Kidney (tissue), 22 donors: ENCODE data around the gene ANKAR. TPM values are rescaled to one million over a fixed set of nuclear protein-coding genes. Genes with fewer than 3 reads are reported as not detected.

Source experiments
- DNase-seq, 5 donors: peaks; one replicate each; pipeline ENCODE4 v3.0.0-alpha.2; 2013 to 2020
- FAIRE-seq: peaks from 2 replicates; lab custom pipeline; 2012; peaks lifted over from hg19 to GRCh38; lab: Jason Lieb, UNC
- H3K27ac ChIP-seq, 2 donors: one replicate each; pipeline ENCODE4 v1.7.0; 2013; ENCODE audit warnings: low read depth in 2 of 2, low read length in 2 of 2, inconsistent platforms in 1 of 2
- H3K27me3 ChIP-seq: one replicate; pipeline ENCODE4 v1.7.1; 2013; ENCODE audit warnings: low read length, inconsistent platforms; ENCODE audit not compliant: control insufficient read depth, insufficient read depth
- H3K36me3 ChIP-seq, 3 donors: one replicate each; pipeline versions ENCODE4 v1.7.0 to v1.7.1; 2013; ENCODE audit warnings: low read length in 3 of 3, control low read depth in 1 of 3, inconsistent platforms in 1 of 3; ENCODE audit not compliant: insufficient read depth in 3 of 3, control insufficient read depth in 2 of 3
- H3K4me1 ChIP-seq, 3 donors: one replicate each; pipeline versions ENCODE4 v1.7.0 to v1.7.1; 2013; ENCODE audit warnings: low read length in 3 of 3, inconsistent platforms in 1 of 3, low read depth in 1 of 3; ENCODE audit not compliant: control insufficient read depth in 2 of 3, insufficient read depth in 2 of 3
- H3K4me3 ChIP-seq, 3 donors: one replicate each; pipeline versions ENCODE4 v1.7.0 to v1.8.1; 2013; ENCODE audit warnings: low read length in 3 of 3, control low read depth in 1 of 3, inconsistent platforms in 1 of 3
- H3K9ac ChIP-seq, 3 donors: one replicate each; pipeline versions ENCODE4 v1.7.0 to v1.7.1; 2013; ENCODE audit warnings: low read length in 3 of 3, control low read depth in 1 of 3, inconsistent platforms in 1 of 3
- H3K9me3 ChIP-seq, 3 donors: one replicate each; pipeline versions ENCODE4 v1.7.0 to v1.7.1; 2013; ENCODE audit warnings: low read length in 3 of 3, control low read depth in 1 of 3, inconsistent platforms in 1 of 3; ENCODE audit not compliant: control insufficient read depth in 2 of 3, insufficient read depth in 1 of 3
- intact Hi-C: fragments of 100-400 bp; cut with DNase I; formaldehyde crosslinking; loops from one replicate; pipeline ENCODE4 v1.11.1; 2022
- long read RNA-seq, 10 donors: library from polyadenylated mRNA in 1 of 10; unstranded in 1 of 10; transcript quantifications; one replicate each; pipeline ENCODE4 v2.0.0 and lab custom pipeline, GENCODE V29; 2021 to 2026
- polyA plus RNA-seq: library from polyadenylated mRNA; stranded (reverse); fragments of 350-450 nt; fragmentation: Illumina TruSeq; extraction: RNeasy Lipid Tissue Mini Kit (QIAGEN cat#74804); gene quantifications from one replicate; pipeline ENCODE4 v1.2.3, GENCODE V29; 2014; ENCODE audit warnings: low read depth, low replicate concordance; ENCODE audit not compliant: insufficient read depth
- total RNA-seq: library from RNA; stranded (reverse); fragmentation: NEBNext Ultra II Directional; extraction: Animal tissue kit (Norgen Biotek cat#: 25700); gene quantifications from one replicate; pipeline ENCODE4 v1.2.1, GENCODE V29; 2021
- TF ChIP-seq, protein P1 (sequence below): IDR thresholded peaks from 3 replicates; pipeline ENCODE4 v1.5.1; 2012; ENCODE audit warnings: mild to moderate bottlenecking, moderate library complexity, borderline replicate concordance; ENCODE audit not compliant: insufficient read depth; ENCODE audit errors: extremely low read depth
- donor health status: control.
- donor health status: control.
- donor health status: control.
- donor health status: control.
- donor health status: control.
- donor health status: DM: yes; HTN: yes; CAD: no.
- donor health status: Normal renal cell carcinoma (clear cell type).

Gene ANKAR, protein sequence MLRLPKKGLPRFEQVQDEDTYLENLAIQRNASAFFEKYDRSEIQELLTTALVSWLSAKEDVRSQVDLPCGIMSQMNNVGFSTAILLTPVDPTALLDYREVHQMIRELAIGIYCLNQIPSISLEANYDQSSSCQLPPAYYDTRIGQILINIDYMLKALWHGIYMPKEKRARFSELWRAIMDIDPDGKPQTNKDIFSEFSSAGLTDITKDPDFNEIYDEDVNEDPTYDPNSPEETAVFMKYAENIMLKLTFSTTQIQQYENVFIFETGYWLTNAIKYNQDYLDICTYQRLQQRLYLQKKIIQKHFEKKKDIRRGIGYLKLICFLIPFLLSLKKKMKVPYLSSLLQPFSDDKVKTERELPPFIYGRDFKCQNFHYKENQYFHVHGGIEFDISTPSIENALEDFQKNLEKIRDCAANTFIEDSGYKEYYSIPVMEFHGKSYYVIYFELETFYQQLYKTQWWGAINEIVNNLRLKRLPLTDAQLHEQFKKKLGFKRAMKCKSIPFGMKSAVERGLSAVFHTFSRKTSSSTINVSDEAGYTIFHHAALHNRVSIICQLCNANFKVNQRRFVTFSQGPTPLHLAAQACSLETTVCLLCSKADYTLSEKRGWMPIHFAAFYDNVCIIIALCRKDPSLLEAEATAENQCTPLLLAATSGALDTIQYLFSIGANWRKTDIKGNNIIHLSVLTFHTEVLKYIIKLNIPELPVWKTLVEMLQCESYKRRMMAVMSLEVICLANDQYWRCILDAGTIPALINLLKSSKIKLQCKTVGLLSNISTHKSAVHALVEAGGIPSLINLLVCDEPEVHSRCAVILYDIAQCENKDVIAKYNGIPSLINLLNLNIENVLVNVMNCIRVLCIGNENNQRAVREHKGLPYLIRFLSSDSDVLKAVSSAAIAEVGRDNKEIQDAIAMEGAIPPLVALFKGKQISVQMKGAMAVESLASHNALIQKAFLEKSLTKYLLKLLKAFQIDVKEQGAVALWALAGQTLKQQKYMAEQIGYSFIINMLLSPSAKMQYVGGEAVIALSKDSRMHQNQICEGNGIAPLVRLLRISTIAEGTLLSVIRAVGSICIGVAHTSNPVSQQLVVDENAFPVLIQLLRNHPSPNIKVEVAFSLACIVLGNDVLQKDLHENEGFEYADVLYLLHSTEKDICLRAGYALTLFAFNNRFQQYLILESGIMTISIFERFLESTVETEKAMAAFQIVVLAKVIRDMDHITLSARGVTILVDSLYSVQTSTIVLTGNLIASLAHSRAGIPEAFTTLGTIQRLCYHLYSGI (N-terminal part only)
- total RNA-seq (12.4 TPM), polyA plus RNA-seq (3.4 TPM)
- long read RNA-seq, donor 1, partial matches to known transcripts, result 42 of 42 reads
- long read RNA-seq, donor 1, other reads (novel, unspliced or antisense), result 0 of 42 reads
- long read RNA-seq, donor 2, result 0 reads
- long read RNA-seq, donor 3, partial matches to known transcripts, result 134 of 134 reads
- long read RNA-seq, donor 3, other reads (novel, unspliced or antisense), result 0 of 134 reads
- long read RNA-seq, donor 4, result 0 reads
- long read RNA-seq, donor 5, result 0 reads
- long read RNA-seq, donor 6, result 0 reads
- long read RNA-seq, donor 7, partial matches to known transcripts, result 0 of 2 reads
- long read RNA-seq, donor 7, other reads (novel, unspliced or antisense), result 2 of 2 reads
- long read RNA-seq, donor 8, result 0 reads
- long read RNA-seq, donor 9, partial matches to known transcripts, result 9 of 9 reads
- long read RNA-seq, donor 9, other reads (novel, unspliced or antisense), result 0 of 9 reads
- long read RNA-seq, donor 10, partial matches to known transcripts, result 5 of 5 reads
- long read RNA-seq, donor 10, other reads (novel, unspliced or antisense), result 0 of 5 reads

GRCh38 chr2:189674374-189675112, at the start of gene ANKAR:
ANKAR (plus strand) TSS chr2:189674670; CDS start chr2:189676491, 1,821 bp downstream.
- H3K4me3 ChIP-seq, result peak within 1 kb of the TSS; percentile 84 to 95 (median 89)
- no peaks in the 10 kb centered on the region for H3K27me3 ChIP-seq
- peaks cover 0 to 2% (median 2%) of the 10 kb centered on the region in 3 donors for H3K9me3 ChIP-seq
- H3K9ac ChIP-seq, result peak within 1 kb of the TSS; percentile 74 to 99 (median 99)
- no peak for FAIRE-seq
- intact Hi-C loops, result no loop called here
- H3K4me1 ChIP-seq, result no peaks in the 10 kb centered on the region
- TF ChIP-seq, protein P1, sequence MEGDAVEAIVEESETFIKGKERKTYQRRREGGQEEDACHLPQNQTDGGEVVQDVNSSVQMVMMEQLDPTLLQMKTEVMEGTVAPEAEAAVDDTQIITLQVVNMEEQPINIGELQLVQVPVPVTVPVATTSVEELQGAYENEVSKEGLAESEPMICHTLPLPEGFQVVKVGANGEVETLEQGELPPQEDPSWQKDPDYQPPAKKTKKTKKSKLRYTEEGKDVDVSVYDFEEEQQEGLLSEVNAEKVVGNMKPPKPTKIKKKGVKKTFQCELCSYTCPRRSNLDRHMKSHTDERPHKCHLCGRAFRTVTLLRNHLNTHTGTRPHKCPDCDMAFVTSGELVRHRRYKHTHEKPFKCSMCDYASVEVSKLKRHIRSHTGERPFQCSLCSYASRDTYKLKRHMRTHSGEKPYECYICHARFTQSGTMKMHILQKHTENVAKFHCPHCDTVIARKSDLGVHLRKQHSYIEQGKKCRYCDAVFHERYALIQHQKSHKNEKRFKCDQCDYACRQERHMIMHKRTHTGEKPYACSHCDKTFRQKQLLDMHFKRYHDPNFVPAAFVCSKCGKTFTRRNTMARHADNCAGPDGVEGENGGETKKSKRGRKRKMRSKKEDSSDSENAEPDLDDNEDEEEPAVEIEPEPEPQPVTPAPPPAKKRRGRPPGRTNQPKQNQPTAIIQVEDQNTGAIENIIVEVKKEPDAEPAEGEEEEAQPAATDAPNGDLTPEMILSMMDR, result peak; percentile 56
- H3K27ac ChIP-seq, result peak within 1 kb of the TSS; percentile 93 to 95
- peaks cover 0 to 3% (median 0%) of the 10 kb centered on the region in 3 donors for H3K36me3 ChIP-seq
- peak; percentile 91 to 97 (median 93) for DNase-seq

- DNase-seq, result no peak
- no peak for FAIRE-seq
- Histone ChIP-seq H3K9me3 (no peaks in the 10 kb centered on the region), H3K27ac (no peak overlapping the region), H3K27me3 (no peaks in the 10 kb centered on the region), H3K9ac (no peak overlapping the region), H3K4me3 (no peak overlapping the region), H3K36me3 (no peaks in the 10 kb centered on the region), H3K4me1 (no peaks in the 10 kb centered on the region)
- intact Hi-C loops, result no loop called here
- TF ChIP-seq, protein P1, result no peak
Observed at GRCh38 chr2:189625636-189626035, 48.8 kb upstream of the ANKAR start.
